OCI-LY1 (cell line): ENCODE results near the gene RABGAP1L.

Source experiments
- CTCF ChIP-seq: fragments of 200-600 bp; sonication (generic), shearing (Covaris generic); IDR thresholded peaks from 2 replicates; pipeline ENCODE4 v1.5.1; 2017; ENCODE audit warnings: mild to moderate bottlenecking, antibody characterized with exemption, low read length, moderate library complexity, mixed read lengths
- EZH2 ChIP-seq: fragments of 200-600 bp; sonication (generic), shearing (Covaris generic); IDR thresholded peaks from 2 replicates; pipeline ENCODE4 v1.8.0; 2017; ENCODE audit warnings: borderline replicate concordance, mixed run types, mild to moderate bottlenecking, antibody characterized with exemption, low read length, moderate library complexity, mixed read lengths

GRCh38 chr1:174880171-174880570 lies 720.9 kb downstream of the RABGAP1L start:
- no peak for TF ChIP-seq CTCF
- TF ChIP-seq EZH2 = no peak
